HG03558 (cell line): Measurements from ENCODE around the gene ZNF525.
"Not testable (repeated sequence)": the region's sequence is repeated elsewhere in the genome, so short reads cannot be mapped to it uniquely, and the experiment has no call there.

Experiments used
- ATAC-seq: cut with Tn5 transposase; IDR thresholded peaks from one replicate; pipeline ENCODE4 v1.9.1; 2021; ENCODE audit warnings: moderate number of reproducible peaks; ENCODE audit not compliant: unreplicated experiment; ENCODE audit errors: extremely low read depth

Gene ZNF525

DNA sequence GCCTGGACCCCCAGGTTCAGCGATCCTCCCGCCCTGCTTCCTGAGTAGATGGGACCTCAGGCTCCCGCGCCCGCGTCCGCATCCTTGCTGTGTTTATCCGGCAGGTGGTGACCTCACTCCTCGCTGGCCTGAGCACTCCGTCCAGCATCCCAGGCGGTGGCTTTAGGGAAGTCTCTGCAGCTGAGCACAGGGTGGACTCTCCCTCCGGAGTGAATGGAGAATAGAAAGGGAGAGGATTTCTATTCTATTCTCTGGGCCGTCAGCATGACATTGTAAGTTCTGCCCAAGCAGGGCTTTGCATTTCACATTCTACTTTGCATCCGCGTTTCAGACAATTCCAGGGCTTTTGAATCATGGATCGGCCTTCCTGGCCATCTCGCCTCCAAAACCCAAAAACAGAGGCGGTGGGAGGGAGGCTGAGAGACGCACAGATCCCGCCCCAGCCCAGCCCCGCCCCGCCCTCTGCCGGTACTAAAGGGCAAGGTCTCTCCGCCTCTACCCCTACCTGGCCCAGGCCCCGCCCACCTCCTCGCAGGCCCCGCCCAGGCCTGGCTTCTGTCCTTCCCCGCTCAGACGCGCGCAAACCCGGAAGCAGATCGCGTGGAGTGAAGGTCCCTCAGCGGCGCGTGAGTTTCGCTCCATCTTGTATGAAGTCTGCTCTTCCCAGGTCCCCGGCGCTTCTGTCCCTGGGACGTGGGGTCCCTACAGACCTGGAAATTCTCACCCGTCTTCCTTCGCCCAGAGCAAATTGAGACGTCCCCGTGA, at the start of gene ZNF525:
ZNF525 (plus strand) TSS at position 572 of the 765 bp plus-strand sequence. CDS start 6,577 bp downstream, outside the sequence.
- peak; percentile 85 for ATAC-seq

DNA sequence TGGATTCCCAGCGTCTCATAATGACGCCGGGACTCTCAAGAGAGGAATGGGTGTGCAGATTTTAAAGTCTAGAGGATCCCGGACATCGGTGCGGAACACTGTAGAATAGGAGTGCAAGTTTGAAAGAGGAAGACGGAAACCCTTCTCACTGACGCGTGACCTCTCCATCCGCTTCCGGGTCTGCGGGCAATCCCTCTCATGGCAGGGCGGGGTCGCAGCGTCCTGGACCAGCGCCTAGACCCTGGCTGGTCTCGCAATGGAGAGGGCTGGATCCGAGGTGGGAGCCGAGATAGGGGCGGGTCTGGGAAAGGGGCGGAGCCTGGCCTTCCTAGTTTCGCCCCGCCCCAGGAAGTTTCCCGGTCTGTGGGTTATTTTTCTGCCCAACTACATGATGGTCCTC, 36.5 kb upstream of the ZNF525 start:
- no peak for ATAC-seq

DNA sequence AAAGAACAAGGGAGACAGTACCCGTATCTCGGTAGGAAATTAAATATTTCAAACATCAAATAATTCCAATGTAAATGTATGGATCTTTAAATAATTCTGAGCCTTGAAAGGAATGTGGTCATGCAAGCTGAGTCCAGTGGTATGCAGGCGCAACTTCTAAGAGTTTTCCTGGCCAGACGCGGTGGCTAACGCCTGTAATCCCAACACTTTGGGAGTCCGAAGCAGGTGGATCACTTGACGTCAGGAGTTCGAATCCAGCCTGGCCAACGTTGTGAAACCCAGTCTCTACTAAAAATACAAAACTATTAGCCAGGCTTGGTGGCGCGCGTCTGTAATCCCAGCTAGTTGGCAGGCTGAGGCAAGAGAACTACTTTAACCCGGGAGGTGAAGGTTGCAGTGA, 33.0 kb upstream of the ZNF525 start:
- no peak for ATAC-seq

DNA sequence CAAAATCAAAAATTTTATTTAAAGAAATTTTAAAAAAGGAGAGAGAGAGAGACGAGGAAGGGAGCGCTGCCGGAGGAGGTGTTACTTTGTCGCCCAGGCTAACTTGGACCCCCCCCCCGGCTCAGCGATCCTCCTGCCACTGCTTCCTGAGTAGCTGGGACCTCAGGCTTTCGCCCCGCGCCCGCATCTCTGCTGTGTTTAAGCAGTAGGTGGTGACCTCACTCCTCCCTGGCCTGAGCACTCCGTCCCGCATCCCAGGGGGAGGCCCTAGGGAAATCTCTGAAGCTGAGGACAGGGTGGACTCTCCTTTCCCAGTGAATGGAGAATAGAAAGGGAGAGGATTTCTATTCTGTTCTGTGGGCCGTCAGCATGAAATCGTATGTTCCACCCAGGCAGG, 32.4 kb upstream of the ZNF525 start:
- ATAC-seq, result no peak

DNA sequence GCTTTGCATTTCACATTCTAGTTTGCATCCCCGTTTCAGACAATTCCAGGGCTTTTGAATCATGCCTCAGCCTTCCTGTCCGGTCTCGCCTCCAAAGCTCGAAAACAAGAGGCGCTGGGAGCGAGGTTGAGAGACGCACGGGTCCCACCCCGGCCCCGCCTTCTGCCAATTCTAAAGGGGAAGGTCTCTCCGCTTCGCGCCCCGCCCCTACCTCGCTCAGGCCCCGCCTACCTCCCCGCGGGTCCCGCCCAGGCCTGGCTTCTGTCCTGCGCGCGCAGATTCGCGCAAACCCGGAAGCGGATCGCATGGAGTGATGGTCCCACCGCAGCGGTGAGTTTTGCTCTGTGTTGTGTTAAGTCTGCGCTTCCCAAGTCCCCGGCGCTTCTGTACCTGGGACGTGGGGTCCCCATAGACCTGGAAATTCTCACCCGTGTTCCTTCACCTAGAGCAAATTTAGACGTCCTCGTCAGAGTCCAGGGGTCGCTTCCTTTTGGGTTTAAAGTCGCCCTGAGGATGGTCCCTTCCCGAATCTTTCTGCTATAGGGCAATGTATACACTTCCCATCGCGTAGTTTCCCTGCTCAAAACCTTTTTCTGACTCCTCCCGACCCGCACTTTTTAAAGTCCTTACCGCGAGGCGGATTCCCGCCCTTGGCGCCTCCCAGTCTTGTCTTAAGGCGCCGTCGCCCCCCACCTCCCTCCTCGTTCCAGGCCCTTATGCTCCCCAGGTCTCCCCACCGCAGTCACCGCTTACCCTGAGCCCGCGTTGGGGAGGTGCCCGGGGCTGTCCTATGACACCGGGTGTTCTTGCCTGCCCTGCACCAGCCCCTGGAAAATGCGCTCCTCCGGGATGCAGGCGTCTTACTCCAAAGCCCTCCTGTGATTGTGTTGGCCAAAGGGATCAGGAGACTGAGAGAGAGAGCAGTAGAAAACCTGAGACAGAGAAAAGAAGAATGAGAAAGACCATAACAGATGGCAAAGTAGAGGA, 31.7 kb upstream of the ZNF525 start, which contains the start of gene ZNF845:
ZNF845 (plus strand) TSS at position 287 of the 987 bp plus-strand sequence. CDS start 7,559 bp downstream, outside the sequence.
- peak; percentile 86 for ATAC-seq

DNA sequence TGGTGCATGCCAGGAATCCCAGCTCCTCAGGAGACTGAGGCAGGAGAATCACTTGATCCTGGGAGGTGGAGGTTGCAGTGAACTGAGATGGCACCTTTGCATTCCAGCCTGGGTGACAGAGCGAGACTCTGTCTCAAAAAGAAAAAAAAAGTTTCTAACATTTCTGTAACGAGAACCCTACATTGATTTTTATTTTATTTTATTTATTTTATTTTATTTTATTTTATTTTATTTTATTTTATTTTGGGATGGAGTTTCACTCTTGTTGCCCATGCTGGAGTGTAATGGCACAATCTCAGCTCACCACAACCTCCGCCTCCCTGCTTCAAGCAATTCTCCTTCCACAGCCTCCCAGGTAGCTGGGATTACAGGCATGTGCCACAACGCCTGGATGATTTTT, 21.1 kb upstream of the ZNF525 start:
- not testable (repeated sequence) for ATAC-seq

DNA sequence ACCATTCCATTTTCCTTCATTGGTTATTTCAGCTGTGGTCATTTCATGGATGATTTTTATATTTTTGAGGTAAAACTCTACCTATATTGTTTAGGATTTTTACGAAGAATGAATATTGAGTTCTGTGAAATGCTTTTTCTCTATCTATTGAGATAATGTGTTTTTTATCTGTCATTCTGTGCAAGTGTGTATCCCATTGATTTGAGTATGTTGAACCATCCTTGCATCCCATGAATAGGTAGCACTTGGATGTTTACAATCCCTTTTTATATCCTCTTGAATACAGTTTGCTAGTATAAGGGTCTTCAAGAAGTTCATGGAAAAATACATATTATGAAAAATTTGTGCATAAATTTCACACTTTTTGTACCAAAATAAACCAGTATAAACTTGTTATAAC, 9.8 kb upstream of the ZNF525 start:
- ATAC-seq, result no peak

DNA sequence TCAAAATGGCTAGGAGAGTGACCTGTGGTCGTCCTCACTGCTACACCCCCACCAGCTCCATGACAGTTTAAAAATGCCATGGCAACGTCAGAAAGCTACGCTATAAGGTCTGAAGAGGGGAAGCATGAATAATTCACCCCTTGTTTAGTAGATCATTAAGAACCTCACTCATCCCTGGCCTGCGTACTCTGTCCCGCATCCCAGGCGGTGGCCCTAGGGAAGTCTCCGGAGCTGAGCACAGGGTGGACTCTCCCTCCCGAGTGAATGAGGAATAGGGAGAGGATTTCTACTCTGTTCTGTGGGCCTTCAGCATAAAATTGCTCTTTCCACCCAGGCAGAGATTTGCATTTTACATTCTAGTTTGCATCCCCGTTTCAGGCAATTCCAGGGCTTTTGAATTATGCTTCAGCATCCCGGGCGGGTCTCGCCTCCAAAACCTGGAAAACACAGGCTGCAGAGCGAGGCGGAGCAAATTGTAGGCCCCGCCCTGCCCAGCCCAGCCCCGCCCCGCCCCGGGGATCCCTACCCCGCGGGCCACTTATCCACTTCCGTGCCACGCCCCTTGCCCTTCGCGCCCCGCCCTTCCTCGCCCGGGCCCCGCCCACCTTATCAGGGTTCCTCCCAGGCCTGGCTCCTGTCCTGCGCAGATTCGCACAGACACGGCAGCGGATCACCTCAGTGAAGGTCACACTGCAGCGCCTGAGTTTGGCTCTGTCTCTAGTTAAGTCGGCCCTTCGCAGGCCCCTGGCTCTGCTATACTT, 7.5 kb upstream of the ZNF525 start:
- ATAC-seq, result no peak

DNA sequence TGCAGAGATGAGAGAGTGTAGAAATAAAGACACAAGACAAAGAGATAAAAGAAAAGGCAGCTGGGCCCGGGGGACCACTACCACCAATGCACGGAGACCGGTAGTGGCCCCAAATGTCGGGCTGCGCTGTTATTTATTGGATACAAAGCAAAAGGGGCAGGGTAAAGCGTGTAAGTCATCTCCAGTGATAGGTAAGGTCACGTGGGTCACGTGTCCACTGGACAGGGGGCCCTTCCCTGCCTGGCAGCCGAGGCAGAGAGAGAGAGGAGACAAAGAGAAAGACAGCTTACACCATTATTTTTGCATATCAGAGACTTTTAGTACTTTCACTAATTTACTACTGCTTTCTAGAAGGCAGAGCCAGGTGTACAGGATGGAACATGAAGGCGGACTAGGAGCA, 5.4 kb upstream of the ZNF525 start:
- not testable (repeated sequence) for ATAC-seq

DNA sequence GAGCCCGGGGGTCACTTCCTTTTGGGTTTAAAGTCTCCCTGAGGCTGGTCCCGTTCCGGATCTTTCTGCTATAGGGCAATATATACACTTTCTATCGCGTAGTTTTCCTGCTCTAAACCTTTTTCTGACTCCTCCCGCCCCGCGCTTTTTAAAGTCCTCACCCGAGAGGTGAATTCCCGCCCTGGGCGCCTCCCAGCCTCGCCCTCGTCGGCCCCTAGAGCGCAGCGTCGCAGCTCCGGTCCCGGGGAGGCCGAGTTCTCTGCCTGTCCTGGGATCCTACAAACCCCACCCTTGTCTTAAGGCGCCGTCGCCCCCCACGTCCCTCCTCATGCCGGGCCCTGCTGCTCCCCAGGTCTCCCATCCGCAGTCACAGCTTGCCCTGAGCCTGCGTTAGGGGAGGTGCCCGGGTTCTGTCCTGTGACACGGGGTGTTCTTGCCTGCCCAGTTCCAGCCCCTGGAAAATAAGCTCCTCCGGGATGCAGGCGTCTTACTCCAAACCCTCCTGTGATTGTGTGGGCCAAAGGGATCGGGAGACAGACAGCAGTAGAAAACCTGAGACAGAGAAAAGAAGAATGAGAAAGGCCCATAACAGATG, 491 bp downstream of the ZNF525 start:
- ATAC-seq, result no peak

DNA sequence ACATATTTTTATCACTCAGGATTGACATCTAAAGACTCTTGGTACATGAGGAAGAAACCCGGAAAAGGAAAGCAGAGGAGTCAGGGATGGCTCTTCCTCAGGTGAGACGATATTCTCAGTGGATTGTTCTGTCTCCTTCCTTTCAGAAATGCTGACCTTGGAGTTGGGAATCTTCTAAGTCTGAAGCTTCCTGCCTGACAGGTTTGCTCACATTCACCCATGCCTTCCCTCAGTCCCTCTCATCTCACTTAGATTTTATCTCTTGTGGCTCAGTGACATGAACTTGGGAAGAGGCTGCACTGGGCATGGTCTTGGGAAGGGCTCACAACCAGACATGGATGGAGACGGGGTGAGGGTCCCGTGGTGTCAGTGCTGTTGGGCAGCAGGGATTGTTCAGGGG, 6.7 kb downstream of the ZNF525 start:
- no peak for ATAC-seq

DNA sequence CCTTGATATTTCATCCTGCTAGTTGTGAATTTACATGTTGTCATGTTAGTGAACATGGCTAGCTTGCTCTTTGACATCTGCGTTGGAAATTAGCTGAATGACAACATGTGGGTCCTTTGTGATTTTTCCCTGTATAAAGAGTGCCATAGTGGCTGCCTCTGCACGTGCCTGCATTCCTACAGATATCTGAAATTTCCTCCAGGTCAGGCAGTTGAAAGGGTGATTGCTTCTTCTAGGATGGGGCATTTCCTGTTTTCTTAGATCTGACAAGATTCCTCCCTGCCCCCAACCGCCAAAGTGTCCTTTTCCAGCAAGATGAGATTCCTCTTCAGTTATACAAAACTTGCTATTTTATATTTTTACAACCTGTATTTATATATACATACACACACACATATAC, 8.8 kb downstream of the ZNF525 start:
- no peak for ATAC-seq

DNA sequence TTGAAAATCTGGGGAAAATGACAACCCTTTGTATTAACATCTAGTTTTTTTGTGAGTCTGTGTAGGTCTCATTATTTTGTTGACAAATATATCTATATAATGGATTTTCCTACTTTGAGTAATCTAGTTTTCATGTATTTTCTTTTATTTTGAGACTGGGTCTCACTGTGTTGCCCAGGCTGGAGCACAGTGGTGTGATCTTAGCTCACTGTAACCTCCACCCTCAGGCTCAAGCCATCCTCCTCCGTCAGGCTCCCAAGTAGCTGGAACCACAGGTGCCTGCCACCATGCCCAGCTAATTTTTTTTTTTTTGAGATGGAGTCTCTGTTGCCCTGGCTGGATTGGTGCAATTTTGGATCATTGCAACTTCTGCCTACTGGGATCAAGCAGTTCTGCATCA, 9.2 kb downstream of the ZNF525 start:
- no peak for ATAC-seq

DNA sequence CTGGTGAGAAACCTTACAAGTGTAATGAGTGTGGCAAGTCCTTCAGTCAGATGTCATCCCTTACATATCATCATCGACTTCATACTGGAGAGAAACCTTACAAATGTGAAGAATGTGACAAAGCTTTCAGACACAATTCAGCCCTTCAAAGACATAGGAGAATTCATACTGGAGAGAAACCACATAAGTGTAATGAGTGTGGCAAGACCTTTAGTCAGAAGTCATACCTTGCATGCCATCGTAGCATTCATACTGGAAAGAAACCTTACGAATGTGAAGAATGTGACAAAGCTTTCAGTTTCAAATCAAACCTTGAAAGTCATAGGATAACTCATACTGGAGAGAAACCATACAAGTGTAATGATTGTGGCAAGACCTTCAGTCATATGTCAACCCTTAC, 15.9 kb downstream of the ZNF525 start:
- ATAC-seq, result no peak

DNA sequence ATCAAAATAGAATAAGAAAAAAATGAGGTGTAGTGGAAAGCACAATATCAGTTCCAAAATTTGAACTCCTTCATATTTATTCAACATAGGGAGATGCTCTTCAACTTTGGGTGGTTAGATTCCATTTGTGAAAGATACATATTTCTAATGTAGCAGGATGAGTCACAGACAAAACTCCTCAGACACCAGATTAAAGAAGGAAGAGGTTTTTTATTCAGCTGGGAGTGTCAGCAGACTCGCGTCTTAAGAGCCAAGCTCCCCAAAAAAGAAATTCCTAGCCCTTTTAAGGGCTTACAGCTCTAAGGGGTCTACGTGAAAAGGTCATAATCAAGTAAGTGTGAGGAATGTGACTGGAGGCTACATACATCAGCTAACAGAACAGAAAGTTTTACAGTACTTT, 22.7 kb downstream of the ZNF525 start:
- ATAC-seq, result no peak

DNA sequence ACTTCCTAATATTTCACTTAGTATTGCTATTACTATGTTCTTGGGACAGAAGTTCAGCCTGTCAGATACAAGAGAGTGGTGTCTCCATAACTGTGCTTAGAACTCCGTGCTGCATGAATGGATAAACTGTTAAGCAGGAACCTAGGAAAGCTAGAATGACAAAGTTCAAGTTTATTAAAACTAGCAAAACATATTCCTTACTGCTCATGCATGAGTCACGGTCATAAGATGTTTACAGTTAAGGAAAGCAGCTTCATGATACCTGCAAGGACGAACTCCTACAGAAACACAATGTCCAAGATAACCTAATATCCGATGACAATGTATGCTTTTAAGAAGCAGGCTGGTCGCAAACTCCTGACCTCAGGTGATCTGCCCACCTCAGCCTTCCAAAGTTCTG, 23.4 kb downstream of the ZNF525 start:
- ATAC-seq, result no peak

DNA sequence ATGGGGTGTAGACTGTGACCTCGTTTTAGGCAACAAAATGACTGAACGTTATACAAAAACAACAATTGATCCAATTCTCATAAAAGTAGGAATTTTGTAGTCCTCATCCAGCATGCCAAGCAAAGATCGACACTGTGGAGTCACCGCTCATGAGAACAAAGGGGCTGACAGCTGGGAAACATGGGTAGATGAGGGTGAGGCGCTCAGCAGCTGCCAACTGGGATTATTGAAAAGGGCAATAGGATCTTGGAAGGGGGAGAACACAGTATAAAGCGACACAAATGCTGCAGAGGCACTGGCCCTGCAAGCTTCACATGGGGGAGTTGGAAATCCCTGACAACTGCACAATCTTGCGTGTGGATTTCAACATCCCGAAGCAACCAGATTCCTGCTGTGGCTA, 24.1 kb downstream of the ZNF525 start:
- no peak for ATAC-seq

DNA sequence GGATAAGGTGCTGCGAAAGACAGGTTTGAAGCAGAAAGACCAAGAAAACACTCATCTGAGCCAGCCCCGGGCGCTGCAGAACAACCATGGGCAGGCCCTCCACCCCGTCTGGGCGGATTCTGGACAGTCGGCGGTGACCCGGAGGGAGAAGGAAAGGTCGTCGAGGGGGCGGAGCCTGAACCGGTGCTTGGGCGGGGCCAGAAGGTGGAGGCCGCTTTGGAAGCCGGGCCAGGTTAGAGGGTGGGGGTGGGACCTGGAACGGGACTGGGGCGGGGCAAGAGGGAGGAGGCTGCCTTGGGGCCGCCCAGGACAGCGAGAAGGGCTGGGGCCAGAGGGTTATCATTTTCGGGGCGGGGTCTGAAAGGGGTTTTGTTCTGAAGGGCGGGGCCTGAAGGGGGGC, 24.5 kb downstream of the ZNF525 start:
- ATAC-seq, result no peak

DNA sequence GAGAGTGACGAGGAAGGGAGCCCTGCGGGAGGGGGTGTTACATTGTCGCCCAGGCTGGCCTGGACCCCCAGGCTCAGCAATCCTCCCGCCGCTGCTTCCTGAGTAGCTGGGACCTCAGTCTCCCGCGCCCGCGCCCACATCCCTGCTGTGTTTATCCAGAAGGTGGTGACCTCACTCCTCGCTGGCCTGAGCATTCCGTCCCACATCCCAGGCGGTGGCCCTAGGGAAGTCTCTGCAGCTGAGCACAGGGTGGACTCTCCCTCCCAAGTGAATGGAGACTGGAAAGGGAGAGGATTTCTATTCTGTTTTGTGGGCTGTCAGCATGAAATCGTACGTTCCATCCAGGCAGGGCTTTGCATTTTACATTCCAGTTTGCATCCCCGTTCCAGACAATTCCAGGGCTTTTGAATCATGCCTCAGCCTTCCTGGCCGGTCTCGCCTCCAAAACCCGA, 29.0 kb downstream of the ZNF525 start:
- ATAC-seq, result no peak
